IPS DF 6.9 (cell line): ENCODE data around the gene SREBF1.

ENCODE experiments used
- DNase-seq: peaks from one replicate; pipeline ENCODE4 v3.0.0-alpha.2; 2013; ENCODE audit warnings: low read depth, low spot score
- H3K27ac ChIP-seq: one replicate; pipeline ENCODE4 v1.5.1; 2013; ENCODE audit warnings: low read length, control low read depth
- H3K27me3 ChIP-seq: 2 replicates; pipeline ENCODE4 v1.6.1; 2013; ENCODE audit warnings: mild to moderate bottlenecking, low read length; ENCODE audit not compliant: control insufficient read depth, insufficient read depth
- H3K36me3 ChIP-seq: 2 replicates; pipeline ENCODE4 v1.6.1; 2013; ENCODE audit warnings: low read length; ENCODE audit not compliant: control insufficient read depth, insufficient read depth
- H3K4me1 ChIP-seq: 2 replicates; pipeline ENCODE4 v1.6.1; 2013; ENCODE audit warnings: low read length; ENCODE audit not compliant: control insufficient read depth, insufficient read depth
- H3K4me3 ChIP-seq: 2 replicates; pipeline ENCODE4 v1.5.1; 2013; ENCODE audit warnings: mild to moderate bottlenecking, low read length
- H3K9me3 ChIP-seq: 2 replicates; pipeline ENCODE4 v1.6.1; 2013; ENCODE audit warnings: low read length, inconsistent platforms; ENCODE audit not compliant: control insufficient read depth, insufficient read depth
- WGBS: extraction: QIAGEN DNeasy Blood & Tissue Kit; methylation state at CpG from one replicate; pipeline ENCODE4 v1.1.7; 2013; ENCODE audit warnings: mixed read lengths, missing lambda C conversion rate; ENCODE audit not compliant: insufficient read length, insufficient coverage; 5-methylcytosine and 5-hydroxymethylcytosine counted together

The SREBF1 gene

DNA sequence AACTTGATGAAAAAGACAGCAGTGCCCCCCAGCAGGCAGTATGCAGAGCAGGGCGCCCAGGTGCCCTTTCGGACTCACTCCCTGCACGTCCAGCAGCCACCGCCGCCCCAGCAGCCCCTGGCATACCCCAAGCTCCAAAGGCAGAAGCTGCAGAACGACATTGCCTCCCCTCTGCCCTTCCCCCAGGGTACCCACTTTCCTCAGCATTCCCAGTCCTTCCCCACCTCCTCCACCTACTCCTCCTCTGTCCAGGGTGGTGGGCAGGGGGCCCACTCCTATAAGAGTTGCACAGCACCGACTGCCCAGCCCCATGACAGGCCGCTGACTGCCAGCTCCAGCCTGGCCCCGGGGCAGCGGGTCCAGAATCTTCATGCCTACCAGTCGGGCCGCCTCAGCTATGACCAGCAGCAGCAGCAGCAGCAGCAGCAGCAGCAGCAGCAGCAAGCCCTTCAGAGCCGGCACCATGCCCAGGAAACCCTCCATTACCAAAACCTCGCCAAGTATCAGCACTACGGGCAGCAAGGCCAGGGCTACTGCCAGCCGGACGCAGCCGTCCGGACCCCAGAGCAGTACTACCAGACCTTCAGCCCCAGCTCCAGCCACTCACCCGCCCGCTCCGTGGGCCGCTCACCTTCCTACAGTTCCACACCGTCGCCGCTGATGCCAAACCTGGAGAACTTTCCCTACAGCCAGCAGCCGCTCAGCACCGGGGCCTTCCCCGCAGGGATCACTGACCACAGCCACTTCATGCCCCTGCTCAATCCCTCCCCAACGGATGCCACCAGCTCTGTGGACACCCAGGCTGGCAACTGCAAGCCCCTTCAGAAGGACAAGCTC, 43.2 kb downstream of the SREBF1 start:
- H3K4me3 ChIP-seq = no peak overlapping the region
- no peaks in the 10 kb centered on the region for H3K9me3 ChIP-seq
- no peak overlapping the region for H3K27ac ChIP-seq
- DNase-seq = no peak
- peaks cover 2% of the 10 kb centered on the region; the same call in 1 of the 2 replicates for H3K27me3 ChIP-seq
- no CpG with 5 or more reads among the region's 30 CpGs for WGBS
- peaks cover 10% of the 10 kb centered on the region for H3K4me1 ChIP-seq
- no peaks in the 10 kb centered on the region for H3K36me3 ChIP-seq

DNA sequence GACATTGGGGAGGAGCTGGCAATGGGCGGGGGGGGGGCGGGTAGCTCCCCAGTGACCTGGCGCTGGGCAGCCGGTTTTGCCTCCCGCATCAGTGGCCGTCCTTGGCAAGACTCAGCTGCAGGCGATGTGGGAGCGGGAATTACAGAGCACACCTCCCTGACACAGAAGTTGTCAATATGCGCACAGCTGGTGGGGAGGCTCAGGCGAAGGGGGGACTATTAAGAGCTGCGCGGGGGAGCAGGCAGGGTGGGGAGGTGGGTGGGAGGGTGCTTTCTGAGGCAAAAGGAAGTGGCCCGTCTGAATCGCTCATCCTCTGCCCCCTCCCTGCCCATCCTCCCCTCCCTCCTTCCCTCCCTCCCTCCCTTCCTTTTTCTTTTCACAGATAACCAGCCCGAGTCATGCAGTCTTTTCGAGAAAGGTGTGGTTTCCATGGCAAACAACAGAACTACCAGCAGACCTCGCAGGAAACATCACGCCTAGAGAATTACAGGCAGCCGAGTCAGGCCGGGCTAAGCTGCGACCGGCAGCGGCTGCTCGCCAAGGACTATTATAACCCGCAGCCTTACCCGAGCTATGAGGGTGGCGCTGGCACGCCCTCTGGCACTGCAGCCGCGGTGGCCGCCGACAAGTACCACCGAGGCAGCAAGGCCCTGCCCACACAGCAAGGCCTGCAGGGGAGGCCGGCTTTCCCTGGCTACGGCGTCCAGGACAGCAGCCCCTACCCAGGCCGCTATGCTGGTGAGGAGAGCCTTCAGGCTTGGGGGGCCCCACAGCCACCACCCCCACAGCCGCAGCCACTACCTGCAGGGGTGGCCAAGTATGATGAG, 44.0 kb downstream of the SREBF1 start:
- WGBS = no CpG with 5 or more reads among the region's 38 CpGs
- peaks cover 2% of the 10 kb centered on the region; the same call in 1 of the 2 replicates for H3K27me3 ChIP-seq
- peaks cover 10% of the 10 kb centered on the region for H3K4me1 ChIP-seq
- no peaks in the 10 kb centered on the region for H3K9me3 ChIP-seq
- H3K36me3 ChIP-seq = no peaks in the 10 kb centered on the region
- H3K4me3 ChIP-seq = no peak overlapping the region
- no peak overlapping the region for H3K27ac ChIP-seq
- no peak for DNase-seq

- no CpG with 5 or more reads among the region's 18 CpGs for whole genome bisulfite sequencing
- DNase-seq = no peak
Measured at GRCh38 chr17:17792037-17792550, 44.7 kb downstream of the SREBF1 start.

GRCh38 chr17:17790637-17791464, 45.9 kb downstream of the SREBF1 start:
- WGBS = no CpG with 5 or more reads among the region's 26 CpGs
- no peaks in the 10 kb centered on the region for H3K9me3 ChIP-seq
- H3K27me3 ChIP-seq = peaks cover 2% of the 10 kb centered on the region; the same call in 1 of the 2 replicates
- H3K27ac ChIP-seq = no peak overlapping the region
- no peak for DNase-seq
- no peaks in the 10 kb centered on the region for H3K36me3 ChIP-seq
- no peak overlapping the region for H3K4me3 ChIP-seq
- H3K4me1 ChIP-seq = peaks cover 10% of the 10 kb centered on the region

More at GRCh38 chr17:17792037-17792550, 44.7 kb downstream of the SREBF1 start:
- Histone ChIP-seq H3K27me3 (peaks cover 2% of the 10 kb centered on the region; the same call in 1 of the 2 replicates), H3K4me1 (peaks cover 10% of the 10 kb centered on the region), H3K9me3 (no peaks in the 10 kb centered on the region), H3K36me3 (no peaks in the 10 kb centered on the region), H3K27ac (no peak overlapping the region), H3K4me3 (no peak overlapping the region)

DNA sequence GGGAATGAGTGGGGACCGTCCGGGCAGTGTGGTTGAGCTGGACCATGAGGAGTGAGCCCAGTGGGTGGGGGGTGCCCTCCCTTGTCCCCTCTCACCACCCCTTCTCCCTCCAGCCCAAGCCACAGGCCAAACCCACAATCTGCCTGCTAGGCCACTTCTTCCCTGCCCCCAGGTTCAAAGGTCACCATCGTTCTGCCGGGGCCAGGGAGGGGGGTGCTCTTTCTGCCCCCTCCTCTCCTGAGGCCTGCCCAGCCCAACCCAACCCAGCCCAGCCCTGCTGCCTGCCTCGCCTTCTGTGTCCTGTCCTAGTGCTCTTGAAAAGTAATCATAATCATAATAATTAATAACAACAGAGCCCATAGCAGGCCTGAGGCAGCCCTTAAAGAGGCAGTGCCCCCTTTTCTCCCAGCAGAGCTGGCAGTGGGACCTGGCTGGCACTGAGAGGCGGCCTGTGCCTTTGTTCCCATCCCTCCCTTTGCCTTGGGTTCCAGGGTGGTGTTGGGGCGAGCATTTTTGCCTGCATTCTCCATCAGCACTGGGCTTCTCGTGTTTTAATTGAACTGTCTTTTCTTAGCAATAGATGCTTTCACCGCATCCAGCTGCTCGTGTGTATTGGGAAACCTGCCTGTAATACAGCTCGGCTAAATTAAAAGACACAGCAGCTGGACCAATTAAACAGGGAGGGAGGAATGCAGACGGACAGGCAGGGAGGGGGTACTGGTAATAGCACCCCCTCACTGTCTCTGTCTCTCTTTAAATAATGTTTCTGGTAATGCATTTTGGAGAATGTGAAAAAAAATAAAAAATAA, 46.8 kb downstream of the SREBF1 start:
- WGBS = no CpG with 5 or more reads among the region's 12 CpGs
- Histone ChIP-seq H3K4me1 (peaks cover 11% of the 10 kb centered on the region), H3K36me3 (no peaks in the 10 kb centered on the region), H3K27ac (no peak overlapping the region), H3K9me3 (no peaks in the 10 kb centered on the region), H3K27me3 (peaks cover 2% of the 10 kb centered on the region; the same call in 1 of the 2 replicates), H3K4me3 (no peak overlapping the region)
- no peak for DNase-seq

DNA sequence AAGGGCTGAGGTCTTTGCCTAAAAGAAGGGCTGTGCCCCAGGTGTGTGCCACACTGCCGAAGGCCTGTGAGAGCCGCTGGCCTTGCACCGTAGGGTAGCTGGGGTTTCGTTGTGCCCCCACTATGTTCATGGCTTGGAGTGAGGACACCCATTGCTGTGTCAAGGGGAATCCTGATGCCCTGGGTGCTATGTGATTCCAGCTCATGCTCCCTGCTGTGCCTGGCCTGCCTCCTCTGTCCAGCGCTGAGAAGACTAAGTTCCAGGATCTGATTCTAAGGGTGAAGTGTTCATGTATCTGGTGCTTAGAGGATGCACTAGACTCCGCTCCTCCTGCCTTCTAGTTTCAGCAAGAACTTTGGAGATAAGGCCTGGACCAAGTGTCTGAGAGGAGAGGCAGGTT, 47.4 kb downstream of the SREBF1 start:
- peaks cover 2% of the 10 kb centered on the region; the same call in 1 of the 2 replicates for H3K27me3 ChIP-seq
- no CpG with 5 or more reads among the region's 6 CpGs for WGBS
- no peak overlapping the region for H3K4me3 ChIP-seq
- no peaks in the 10 kb centered on the region for H3K36me3 ChIP-seq
- no peak for DNase-seq
- no peak overlapping the region for H3K27ac ChIP-seq
- H3K4me1 ChIP-seq = peaks cover 13% of the 10 kb centered on the region
- H3K9me3 ChIP-seq = no peaks in the 10 kb centered on the region

DNA sequence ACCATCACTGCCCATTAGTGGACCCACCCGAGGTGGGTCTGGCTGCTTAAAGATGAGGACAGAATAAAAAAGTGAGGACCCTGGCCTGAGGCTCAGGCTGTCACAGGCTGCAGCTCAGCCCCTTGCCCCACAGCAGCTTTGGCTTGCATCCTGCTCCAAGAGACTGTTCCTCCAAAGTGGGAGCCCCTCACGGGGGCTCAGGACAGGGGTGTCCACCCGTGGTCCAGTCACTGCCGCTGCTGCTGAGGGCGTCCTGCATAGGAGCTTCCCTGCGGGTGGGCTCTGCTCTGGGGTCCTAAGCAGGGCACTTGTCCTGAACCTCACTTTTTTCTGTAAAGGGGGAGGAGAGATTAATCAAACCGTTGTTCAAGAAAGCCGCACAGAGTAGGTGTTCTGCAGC, 47.8 kb downstream of the SREBF1 start:
- no CpG with 5 or more reads among the region's 8 CpGs for WGBS
- Histone ChIP-seq H3K4me3 (no peak overlapping the region), H3K27ac (no peak overlapping the region), H3K27me3 (peaks cover 2% of the 10 kb centered on the region; the same call in 1 of the 2 replicates), H3K4me1 (peaks cover 13% of the 10 kb centered on the region), H3K9me3 (no peaks in the 10 kb centered on the region), H3K36me3 (no peaks in the 10 kb centered on the region)
- DNase-seq = no peak

DNA sequence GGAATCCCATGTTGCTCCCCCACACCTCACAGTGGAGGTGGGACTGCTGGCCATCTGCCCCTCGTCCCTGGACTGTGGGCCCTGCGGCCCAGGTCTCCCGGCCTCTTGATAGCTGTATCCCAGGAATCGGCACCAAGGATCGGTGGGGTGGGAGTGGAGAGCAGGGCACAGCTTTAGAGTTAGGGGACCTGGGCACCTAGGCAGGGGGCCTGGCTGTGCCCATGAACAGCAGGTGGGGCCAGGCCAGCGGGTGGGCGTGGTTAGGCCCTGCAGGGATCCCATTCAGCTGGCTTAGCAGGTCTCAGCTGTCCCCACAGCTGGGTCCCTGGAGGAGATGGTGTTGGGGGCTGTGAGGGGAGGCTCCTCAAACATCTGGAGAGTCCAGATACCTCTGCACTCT, 49.2 kb downstream of the SREBF1 start:
- Histone ChIP-seq H3K27me3 (peaks cover 2% of the 10 kb centered on the region; the same call in 1 of the 2 replicates), H3K36me3 (no peaks in the 10 kb centered on the region), H3K9me3 (no peaks in the 10 kb centered on the region), H3K4me1 (peaks cover 10% of the 10 kb centered on the region), H3K4me3 (no peak overlapping the region), H3K27ac (no peak overlapping the region)
- no peak for DNase-seq
- no CpG with 5 or more reads among the region's 7 CpGs for WGBS

DNA sequence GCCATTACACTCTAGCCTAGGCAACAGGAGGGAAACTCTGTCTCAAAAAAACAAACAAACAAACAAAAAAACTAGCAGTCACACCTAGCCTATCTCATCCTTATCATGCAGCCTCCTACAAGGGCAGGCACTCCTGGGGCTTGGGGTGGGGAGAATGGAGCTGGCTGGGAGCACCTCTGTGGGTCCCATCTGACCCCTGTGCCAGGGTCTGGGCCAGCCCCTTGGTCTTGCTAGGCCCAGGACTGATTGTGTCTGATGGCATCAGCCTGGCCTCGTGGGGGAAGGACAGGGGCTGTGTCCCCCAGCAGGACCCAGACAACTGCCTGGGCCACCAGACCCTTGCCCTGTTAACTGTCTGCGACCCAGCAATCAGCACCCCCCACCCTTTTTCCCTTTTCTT, 49.8 kb downstream of the SREBF1 start:
- H3K36me3 ChIP-seq = no peaks in the 10 kb centered on the region
- no peak overlapping the region for H3K4me3 ChIP-seq
- no peak for DNase-seq
- no peaks in the 10 kb centered on the region for H3K9me3 ChIP-seq
- peaks cover 6% of the 10 kb centered on the region for H3K4me1 ChIP-seq
- H3K27me3 ChIP-seq = no peaks in the 10 kb centered on the region; the same call in 1 of the 2 replicates
- no CpG with 5 or more reads among the region's 2 CpGs for WGBS
- H3K27ac ChIP-seq = no peak overlapping the region
